GM19193 (cell line): ENCODE data around the gene BOLA3.

Experiments used
- POLR2A ChIP-seq: IDR thresholded peaks from 4 replicates; pipeline ENCODE4 v1.6.1; 2011; ENCODE audit not compliant: insufficient read depth, insufficient read length; ENCODE audit errors: extremely low read depth

Gene BOLA3

GRCh38 chr2:74097574-74097973, 50.1 kb downstream of the BOLA3 start:
- TF ChIP-seq POLR2A, result no peak

GRCh38 chr2:74096052-74096451, 51.7 kb downstream of the BOLA3 start:
- no peak for TF ChIP-seq POLR2A

DNA sequence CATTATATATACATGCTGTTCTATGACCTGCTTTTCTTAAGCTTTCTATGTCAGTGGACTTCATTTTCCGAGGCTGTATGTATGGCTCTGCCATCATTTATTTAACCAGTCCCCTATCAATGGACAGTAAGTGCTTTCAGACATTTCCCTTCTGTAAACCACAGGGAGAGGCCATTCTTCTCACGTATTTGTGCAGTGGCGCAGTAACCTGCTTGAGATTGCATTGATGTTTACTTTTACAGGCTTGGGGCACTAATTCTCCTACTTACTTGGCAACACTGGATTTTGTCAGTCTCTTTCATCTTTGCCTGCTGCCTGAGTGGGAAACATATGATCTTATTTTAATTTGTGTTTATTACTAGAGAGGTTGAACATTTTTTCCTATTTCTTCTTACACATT, 52.1 kb downstream of the BOLA3 start:
- no peak for TF ChIP-seq POLR2A

- TF ChIP-seq POLR2A, result peak; percentile 7
Measured at GRCh38 chr2:74094291-74094690, 53.4 kb downstream of the BOLA3 start.

DNA sequence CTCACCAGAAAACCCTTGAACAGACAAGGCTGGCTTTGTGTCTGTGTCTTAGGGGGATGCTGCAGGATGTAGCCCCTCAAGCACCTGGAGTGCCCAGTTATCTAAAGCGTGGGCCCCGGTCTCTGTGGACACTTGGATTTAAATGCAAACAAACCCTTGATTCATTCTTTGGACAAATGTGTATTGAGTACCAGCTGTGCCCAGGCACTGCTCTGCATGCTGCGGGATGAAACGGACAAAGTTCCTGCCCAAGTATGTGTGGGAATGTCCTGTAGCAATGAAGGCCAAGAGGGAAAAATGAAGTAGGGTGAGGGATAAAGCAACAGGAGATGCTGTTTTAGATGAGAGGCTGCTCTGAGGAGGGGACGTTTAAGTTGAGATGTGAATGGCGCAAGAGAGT, 53.9 kb downstream of the BOLA3 start:
- TF ChIP-seq POLR2A, result no peak

GRCh38 chr2:74093426-74093825, 54.3 kb downstream of the BOLA3 start:
- no peak for TF ChIP-seq POLR2A

- TF ChIP-seq POLR2A, result no peak
Measured at GRCh38 chr2:74092275-74092674, 55.4 kb downstream of the BOLA3 start.

GRCh38 chr2:74091391-74091790, 56.3 kb downstream of the BOLA3 start:
- no peak for TF ChIP-seq POLR2A

DNA sequence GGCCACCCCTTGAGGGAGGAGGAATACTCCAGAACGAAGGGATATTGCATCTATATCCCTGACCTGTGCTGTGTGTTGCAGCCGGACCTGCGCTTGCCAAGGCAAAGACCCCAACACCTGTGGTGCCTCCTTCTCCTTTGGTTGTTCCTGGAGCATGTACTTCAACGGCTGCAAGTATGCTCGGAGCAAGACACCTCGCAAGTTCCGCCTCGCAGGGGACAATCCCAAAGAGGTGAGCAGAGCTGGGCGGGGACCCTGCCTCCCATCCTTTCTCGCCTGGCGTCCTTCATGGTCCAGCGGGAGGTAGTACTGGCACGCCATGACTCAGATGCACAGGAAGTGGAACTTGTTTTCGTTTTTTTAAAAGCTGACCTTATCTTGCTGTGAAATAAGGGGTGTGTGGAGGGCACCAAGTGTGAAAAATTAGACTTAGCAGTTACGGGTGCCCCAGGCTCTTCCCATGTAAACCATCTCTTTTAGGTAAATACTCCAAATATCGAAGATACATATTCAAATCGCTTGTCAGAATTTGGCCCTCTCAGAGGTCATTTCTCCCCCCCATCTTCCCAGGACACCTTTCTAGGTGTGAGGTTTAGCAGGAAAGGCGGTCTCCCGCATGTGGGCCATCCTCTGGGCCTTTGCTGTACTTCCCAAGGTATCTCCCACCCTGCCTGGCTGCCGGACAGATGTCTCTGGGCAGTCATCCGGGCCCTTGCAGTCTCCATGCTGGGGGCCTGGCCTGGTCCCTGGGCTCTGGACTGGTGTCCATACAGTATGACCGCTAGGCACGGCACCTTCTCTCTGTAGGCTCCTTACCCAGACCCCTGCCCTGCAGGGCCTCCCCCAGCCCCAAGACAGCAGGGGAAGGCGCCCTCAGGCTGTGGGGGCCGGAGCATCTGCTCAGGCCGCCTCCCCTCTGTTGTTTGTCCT, 57.6 kb downstream of the BOLA3 start:
- TF ChIP-seq POLR2A, result no peak

- no peak for TF ChIP-seq POLR2A
Measured at GRCh38 chr2:74087696-74088095, 60.0 kb downstream of the BOLA3 start.

DNA sequence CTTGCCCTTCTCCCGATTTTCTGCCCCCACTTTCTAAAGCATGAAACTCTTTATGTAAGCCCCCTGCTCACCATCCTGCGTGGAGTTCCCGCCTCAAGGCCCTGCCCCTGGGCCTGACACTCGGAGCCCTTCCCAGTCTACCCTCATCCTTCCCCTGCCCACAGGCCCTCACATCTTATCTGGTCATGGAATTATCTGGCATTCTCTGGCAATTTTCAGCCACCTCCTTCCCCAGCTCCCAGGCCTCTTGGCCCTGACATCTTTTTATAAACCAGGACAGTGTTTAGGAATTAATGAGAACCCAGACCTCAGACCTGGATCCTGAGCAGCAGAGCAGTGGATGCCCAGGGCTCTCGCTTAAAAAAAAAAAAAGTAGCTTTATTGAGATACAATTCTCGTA, 61.7 kb downstream of the BOLA3 start:
- no peak for TF ChIP-seq POLR2A
